ENCODE measurements around the gene PUM1. TPM values are rescaled to one million over a fixed set of nuclear protein-coding genes. Genes with fewer than 3 reads are reported as not detected.

The PUM1 gene
- 100 to 1,000 TPM in 3 of 4 donors, 10 to 100 TPM in 1; 83.2 to 118 (median 106) TPM for total RNA-seq

- H3K4me3 ChIP-seq (ENCODE audit: low read depth, poor library complexity, severe bottlenecking) = peak within 1 kb of the TSS; percentile 58
- intact Hi-C loops (cut with DNase I; ENCODE audit: low total_unique reads) = no loop called here
- no peak for TF ChIP-seq CTCF (IDR thresholded peaks at IDR 0.05)
- TF ChIP-seq POLR2A (IDR thresholded peaks at IDR 0.05) = peak in 1 of 2 donors; percentile 62
- WGBS, 2 donors = 0 to 1% methylated on average over 26 to 67 of the region's 72 CpGs
- DNase-seq (ENCODE audit: low spot score in 2 of 2) = peak; percentile 96 to 99
Measured at GRCh38 chr1:31065310-31066217, at the start of gene PUM1. Gene PUM1 (minus strand): TSS chr1:31065717. CDS start chr1:31059566, 6,151 bp downstream.

- DNase-seq (ENCODE audit: low spot score in 2 of 2) = no peak
- WGBS, 2 donors = 65 to 70% methylated on average over 15 of the region's 15 CpGs
- TF ChIP-seq POLR2A (IDR thresholded peaks at IDR 0.05) = no peak
- no peak for TF ChIP-seq CTCF (IDR thresholded peaks at IDR 0.05)
- intact Hi-C loops (cut with DNase I; ENCODE audit: low total_unique reads) = no loop called here
- no peak overlapping the region for H3K4me3 ChIP-seq (ENCODE audit: low read depth, poor library complexity, severe bottlenecking)
Measured at GRCh38 chr1:31112266-31112935, 46.9 kb upstream of the PUM1 start.

GRCh38 chr1:31111290-31111951, 45.9 kb upstream of the PUM1 start:
- WGBS, 2 donors = 71 to 73% methylated on average over 8 of the region's 8 CpGs
- DNase-seq (ENCODE audit: low spot score in 2 of 2) = no peak
- no peak for TF ChIP-seq POLR2A (IDR thresholded peaks at IDR 0.05)
- no peak for TF ChIP-seq CTCF (IDR thresholded peaks at IDR 0.05)
- no peak overlapping the region for H3K4me3 ChIP-seq (ENCODE audit: low read depth, poor library complexity, severe bottlenecking)
- intact Hi-C loops (cut with DNase I; ENCODE audit: low total_unique reads) = no loop called here

- DNase-seq (ENCODE audit: low spot score in 2 of 2) = no peak
- 92 to 94% methylated on average over 7 of the region's 7 CpGs for WGBS, 2 donors
- intact Hi-C loops (cut with DNase I; ENCODE audit: low total_unique reads) = no loop called here
- TF ChIP-seq CTCF (IDR thresholded peaks at IDR 0.05) (no peak), POLR2A (IDR thresholded peaks at IDR 0.05) (no peak)
- H3K4me3 ChIP-seq (ENCODE audit: low read depth, poor library complexity, severe bottlenecking) = no peak overlapping the region
Measured at GRCh38 chr1:31110846-31111245, 45.3 kb upstream of the PUM1 start.

GRCh38 chr1:31108861-31109260, 43.3 kb upstream of the PUM1 start:
- no peak overlapping the region for H3K4me3 ChIP-seq (ENCODE audit: low read depth, poor library complexity, severe bottlenecking)
- intact Hi-C loops (cut with DNase I; ENCODE audit: low total_unique reads) = no loop called here
- DNase-seq (ENCODE audit: low spot score in 2 of 2) = no peak
- WGBS, 2 donors = 89 to 92% methylated on average over 5 of the region's 5 CpGs
- no peak for TF ChIP-seq POLR2A (IDR thresholded peaks at IDR 0.05)
- no peak for TF ChIP-seq CTCF (IDR thresholded peaks at IDR 0.05)

All from lower leg skin (tissue), 4 donors.